Measurements from ENCODE around the gene BIRC7.

The BIRC7 gene

DNA sequence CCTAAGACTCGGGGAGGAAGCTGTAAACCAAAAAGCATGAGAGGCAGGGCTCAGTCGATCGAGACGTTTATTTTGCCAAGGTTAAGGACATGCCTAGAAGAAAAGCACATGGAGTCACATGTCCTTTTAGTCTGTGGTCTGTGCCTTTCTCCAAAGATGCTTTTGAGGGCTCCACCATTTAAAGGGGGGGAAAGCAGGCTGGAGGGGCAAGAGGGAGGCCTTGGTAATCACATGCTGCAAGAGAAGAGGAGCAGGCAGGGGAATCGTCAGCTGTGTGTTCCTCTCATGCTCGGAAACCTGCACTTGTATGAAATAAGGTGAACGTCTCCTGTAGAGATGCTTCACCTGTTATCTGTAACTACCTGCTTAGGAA lies 10.6 kb upstream of the BIRC7 start:
- no peak overlapping the region for H3K4me3 ChIP-seq (ENCODE audit: low read depth, low read length)
- ChIA-PET CTCF (interaction anchor here (1.6 to 6.9 kb wide), 10 partner anchors 11 to 157 kb away, joined by 3 to 142 read pairs (median 61); partner anchors contain the start of genes ARFGAP1, BIRC7, COL20A1 and NKAIN4), POLR2A (no interaction called here)
- no peak for DNase-seq (ENCODE audit: low read depth, low spot score)
- TF ChIP-seq CTCF (IDR thresholded peaks at IDR 0.05; ENCODE audit: insufficient read depth, low read length, missing control alignments) = no peak

- DNase-seq (ENCODE audit: low read depth, low spot score) = no peak
- CTCF ChIA-PET = interaction anchor here (0.9 to 6.9 kb wide), 9 partner anchors 9 to 156 kb away, joined by 3 to 142 read pairs (median 73); partner anchors contain the start of genes ARFGAP1, BIRC7, COL20A1 and NKAIN4
- POLR2A ChIA-PET = no interaction called here
- TF ChIP-seq CTCF (IDR thresholded peaks at IDR 0.05; ENCODE audit: insufficient read depth, low read length, missing control alignments) = no peak
- no peak overlapping the region for H3K4me3 ChIP-seq (ENCODE audit: low read depth, low read length)
Observed at GRCh38 chr20:63226042-63226943, 9.4 kb upstream of the BIRC7 start.

GRCh38 chr20:63227260-63227659 lies 8.4 kb upstream of the BIRC7 start:
- CTCF ChIA-PET = interaction anchor here (3.8 to 6.9 kb wide), 2 partner anchors 9 to 26 kb away, joined by 17 to 79 read pairs; partner anchors contain the start of gene NKAIN4

DNA sequence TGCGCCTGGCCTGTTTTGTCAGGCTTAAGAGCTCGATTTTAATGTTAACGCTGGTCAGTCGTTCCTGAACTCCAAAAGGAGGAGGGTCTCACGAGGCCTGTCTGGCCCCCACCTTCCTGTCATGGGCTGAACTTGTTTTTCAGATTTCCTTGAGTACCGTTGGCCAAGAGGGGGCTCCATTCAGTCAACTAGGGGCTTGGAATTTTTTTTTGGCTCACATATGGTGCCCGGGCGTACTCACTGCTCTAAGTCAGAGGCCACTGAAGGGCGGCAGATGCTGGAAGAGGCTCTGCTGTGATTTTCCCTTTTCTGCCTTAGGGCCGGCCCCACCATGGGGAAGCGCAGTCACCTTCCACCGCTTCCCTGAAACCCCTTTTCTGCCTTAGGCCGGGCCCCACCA lies 6.9 kb upstream of the BIRC7 start:
- no peak overlapping the region for H3K4me3 ChIP-seq (ENCODE audit: low read depth, low read length)
- ChIA-PET POLR2A (no interaction called here), CTCF (interaction anchor here (2.5 to 6.9 kb wide), 4 partner anchors 8 to 24 kb away, joined by 9 to 79 read pairs (median 15); partner anchors contain the start of gene NKAIN4)
- TF ChIP-seq CTCF (IDR thresholded peaks at IDR 0.05; ENCODE audit: insufficient read depth, low read length, missing control alignments) = no peak
- DNase-seq (ENCODE audit: low read depth, low spot score) = no peak

More at GRCh38 chr20:63227260-63227659, 8.4 kb upstream of the BIRC7 start:
- DNase-seq (ENCODE audit: low read depth, low spot score) = no peak
- TF ChIP-seq CTCF (IDR thresholded peaks at IDR 0.05; ENCODE audit: insufficient read depth, low read length, missing control alignments) = no peak
- H3K4me3 ChIP-seq (ENCODE audit: low read depth, low read length) = no peak overlapping the region
- POLR2A ChIA-PET = no interaction called here

- no peak overlapping the region for H3K4me3 ChIP-seq (ENCODE audit: low read depth, low read length)
- ChIA-PET POLR2A (no interaction called here), CTCF (interaction anchor here (0.9 to 12.3 kb wide), 22 partner anchors 6 to 258 kb away, joined by 3 to 121 read pairs (median 6); partner anchors contain the start of gene ARFGAP1)
- no peak for DNase-seq (ENCODE audit: low read depth, low spot score)
- peak; percentile 79 for TF ChIP-seq CTCF (IDR thresholded peaks at IDR 0.05; ENCODE audit: insufficient read depth, low read length, missing control alignments)
Observed at GRCh38 chr20:63230800-63231268, 4.9 kb upstream of the BIRC7 start.
